NCI-H345 (cell line): ENCODE results near the gene ZNF786.
"Not testable (repeated sequence)": the region's sequence is repeated elsewhere in the genome, so short reads cannot be mapped to it uniquely, and the experiment has no call there.

ENCODE experiments used
- DNase-seq: peaks from one replicate; lab custom pipeline; 2025; lab: John Stamatoyannopoulos, UW

The ZNF786 gene, protein sequence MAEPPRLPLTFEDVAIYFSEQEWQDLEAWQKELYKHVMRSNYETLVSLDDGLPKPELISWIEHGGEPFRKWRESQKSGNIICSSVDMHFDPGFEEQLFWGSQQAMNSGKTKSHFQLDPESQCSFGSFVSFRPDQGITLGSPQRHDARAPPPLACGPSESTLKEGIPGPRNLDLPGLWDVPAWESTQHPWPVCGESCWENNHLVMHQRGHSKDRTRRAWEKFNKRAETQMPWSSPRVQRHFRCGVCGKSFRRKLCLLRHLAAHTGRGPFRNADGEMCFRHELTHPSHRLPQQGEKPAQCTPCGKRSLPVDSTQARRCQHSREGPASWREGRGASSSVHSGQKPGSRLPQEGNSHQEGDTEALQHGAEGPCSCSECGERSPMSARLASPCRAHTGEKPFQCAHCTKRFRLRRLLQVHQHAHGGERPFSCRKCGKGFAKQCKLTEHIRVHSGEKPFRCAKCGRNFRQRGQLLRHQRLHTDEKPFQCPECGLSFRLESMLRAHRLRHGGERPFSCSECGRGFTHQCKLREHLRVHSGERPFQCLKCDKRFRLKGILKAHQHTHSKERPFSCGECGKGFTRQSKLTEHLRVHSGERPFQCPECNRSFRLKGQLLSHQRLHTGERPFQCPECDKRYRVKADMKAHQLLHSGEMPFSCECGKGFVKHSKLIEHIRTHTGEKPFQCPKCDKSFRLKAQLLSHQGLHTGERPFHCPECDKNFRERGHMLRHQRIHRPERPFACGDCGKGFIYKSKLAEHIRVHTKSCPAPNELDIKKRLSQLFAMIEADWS

DNA sequence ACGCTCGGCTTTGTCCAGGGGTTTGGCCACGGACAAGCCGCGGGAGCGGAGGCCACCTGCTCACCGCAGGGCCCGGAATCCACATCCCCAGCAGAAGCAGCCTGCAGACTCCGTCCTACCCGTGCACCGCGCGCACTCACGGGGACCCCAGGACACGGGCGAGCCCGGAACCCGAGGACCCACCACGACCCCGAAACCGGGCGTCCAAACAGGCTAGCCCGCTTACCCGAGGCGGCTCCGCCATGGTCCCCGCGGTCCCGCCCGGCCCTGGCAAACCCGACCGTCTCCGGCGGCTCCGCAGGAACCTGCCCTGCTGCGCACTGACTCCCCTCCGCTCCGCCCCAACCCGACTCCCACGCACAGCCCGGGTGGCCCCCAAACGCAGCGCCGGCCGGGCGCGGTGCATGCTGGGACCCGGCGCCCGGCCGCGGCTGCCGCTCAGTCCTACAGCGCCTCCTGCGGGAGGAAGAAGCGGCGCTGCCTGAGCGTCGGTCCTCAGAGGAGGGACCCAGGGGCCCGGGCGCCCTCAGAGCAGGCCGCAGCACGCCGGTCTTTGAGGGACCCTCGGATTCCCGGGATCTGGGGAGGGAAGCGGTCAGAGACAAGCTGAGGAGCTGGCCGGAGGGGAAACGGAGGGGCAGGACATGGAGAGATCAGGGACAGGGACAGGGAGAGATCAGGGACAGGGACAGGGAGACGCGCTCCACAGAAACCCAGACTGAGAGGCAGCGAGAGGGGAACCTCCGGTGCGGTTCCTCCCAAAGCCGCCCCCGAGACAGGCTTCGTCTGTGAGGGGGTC, at the start of gene ZNF786:
Gene ZNF786 (minus strand): TSS at position 322 of the 799 bp plus-strand sequence. CDS start 78 bp downstream, at position 244.
- peak; percentile 92 for DNase-seq

DNA sequence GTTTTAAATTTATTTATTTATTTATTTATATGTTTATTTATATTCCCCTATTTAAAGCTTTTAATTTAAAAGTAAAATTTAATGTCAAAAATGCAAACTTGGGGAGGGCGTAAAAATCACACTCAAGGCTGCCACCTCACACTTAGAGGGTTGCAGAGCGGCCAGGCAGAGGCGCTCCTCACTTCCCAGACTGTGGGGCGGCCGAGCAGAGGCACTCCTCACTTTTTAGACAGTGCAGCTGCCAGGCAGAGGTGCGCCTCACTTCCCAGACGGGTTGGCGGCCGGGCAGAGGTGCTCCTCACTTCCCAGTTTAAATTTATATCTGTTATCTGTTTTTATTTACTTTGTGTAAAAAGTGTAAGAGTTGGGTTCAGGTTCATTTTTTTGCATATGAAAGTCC, 45.6 kb upstream of the ZNF786 start:
- no peak for DNase-seq

DNA sequence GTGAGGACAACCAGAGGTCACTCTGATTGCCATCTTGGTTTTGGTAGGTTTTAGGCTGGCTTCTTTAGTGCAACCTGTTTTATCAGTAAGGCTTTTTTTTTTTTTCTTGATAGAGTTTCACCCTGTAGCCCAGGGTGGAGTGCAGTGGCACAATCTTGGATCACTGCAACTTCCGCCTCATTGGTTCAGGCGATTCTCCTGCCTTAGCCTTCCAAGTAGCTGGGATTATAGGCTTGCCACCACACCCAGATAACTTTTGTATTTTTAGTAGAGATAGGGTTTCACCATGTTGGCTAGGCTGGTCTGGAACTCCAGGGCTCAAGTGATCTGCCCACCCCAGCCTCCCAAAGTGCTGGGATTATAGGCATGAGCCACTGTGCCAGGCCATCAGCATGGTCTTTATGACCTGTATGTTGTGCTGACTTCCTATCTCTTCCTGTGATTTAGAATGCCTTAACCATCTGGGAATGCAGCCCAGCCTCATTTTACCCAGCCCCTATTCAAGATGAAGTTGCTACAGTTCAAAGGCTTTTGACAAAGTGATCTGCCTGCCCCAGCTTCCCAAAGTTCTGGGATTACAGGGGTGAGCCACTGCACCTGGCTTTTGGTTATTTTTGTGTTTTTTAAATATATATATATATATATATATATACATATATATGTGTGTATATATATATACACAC, 42.7 kb upstream of the ZNF786 start:
- no peak for DNase-seq

DNA sequence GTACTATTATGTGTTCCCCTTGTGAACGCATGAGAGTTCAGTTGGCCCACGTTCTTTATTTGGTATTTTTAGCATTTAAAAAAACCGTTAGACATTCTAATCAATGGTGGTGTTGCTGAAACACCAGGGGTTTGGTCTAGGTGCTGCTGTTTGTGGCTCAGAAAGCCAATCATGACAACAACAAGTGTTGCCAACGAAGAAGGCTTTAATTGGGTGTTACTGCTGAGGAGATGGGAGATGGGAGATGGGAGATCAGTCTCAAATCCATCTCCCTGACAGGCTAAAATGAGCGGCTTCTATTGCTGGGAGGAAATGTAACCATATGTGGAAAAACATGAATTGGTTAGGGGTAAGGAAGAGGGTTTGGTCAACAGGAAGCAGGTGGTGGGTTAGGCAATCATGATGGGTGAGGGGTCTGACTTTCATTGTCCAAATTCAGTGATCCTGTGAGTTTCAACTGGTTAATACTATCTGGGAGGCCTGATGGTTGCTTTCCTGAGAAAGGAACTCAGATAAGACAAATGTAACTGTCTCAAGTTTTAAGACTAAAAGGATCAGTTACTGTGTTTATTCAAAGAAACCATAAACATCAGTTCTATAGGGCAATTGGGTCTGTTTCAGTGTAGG, 40.2 kb upstream of the ZNF786 start:
- DNase-seq: no peak

DNA sequence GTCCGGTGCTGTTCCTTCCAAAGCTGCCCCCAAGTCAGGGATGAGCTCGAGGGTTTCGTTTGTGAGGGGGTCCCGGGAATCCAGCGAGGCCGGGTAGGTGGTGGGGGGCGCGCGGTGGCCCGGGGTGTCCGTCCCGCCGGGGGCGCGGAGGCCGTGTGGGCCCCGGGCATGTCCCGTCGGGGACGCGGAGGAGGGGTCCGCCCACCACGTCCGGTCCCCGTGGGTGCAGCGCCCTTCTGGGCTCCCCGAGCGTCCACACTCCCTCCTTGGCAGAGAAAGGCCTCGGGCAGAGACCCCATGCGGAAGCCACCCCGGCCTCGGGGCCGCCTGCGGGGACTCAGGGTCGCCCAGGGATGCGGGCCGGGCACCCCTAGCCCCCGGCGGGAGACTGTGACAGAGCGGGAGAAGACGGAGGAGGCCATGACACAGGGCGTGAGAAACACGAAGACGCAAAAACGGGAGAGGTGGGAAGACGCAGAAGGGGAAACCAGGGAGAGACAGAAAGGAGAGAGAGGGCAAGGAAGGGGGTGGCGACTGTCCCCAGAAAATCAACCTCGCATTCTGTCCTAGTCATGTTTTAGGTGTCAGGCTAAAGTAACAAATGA, 36.2 kb upstream of the ZNF786 start:
- DNase-seq: peak; percentile 64

DNA sequence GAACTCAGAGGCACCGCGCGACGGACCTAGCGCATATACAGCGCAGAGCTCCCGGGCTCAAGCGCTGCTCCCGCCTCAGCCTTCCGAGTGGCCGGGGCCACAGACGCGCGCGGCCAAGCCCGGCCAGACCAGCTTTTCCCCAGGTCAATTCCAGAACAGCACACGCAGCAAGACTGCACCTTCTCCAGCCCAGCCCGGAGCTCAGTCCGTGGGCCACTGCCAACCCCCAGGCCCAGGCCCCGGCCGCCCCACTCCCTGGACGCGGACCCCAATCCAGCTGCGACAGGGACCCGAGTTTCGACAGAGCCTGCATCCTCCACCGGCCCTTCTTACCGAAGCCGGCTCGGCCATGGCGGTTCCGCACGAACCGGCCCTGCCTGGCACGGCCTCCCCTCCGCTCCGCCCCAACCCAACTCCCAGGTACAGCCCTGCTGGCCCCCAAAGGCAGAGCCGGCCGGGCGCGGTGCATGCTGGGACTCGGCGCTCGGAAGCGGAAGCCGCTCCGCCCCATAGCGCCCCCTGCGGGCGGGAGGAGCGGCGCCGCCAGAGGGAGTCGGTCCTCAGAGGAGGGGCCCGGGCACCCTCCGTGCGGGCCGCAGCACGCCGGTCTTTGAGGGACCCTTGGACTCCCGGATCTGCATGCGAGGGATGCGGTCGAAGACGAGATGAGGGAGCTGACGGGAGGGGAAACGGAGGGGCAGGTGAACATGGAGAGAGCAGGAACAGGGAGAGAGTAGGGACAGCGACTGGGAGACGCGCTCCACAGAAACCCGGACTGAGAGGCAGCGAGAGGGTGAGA, 35.5 kb upstream of the ZNF786 start, which contains the start of gene ZNF425:
Gene ZNF425 (minus strand): TSS at position 462 of the 799 bp plus-strand sequence. CDS start 111 bp downstream, at position 351.
- DNase-seq: peak; percentile 94

DNA sequence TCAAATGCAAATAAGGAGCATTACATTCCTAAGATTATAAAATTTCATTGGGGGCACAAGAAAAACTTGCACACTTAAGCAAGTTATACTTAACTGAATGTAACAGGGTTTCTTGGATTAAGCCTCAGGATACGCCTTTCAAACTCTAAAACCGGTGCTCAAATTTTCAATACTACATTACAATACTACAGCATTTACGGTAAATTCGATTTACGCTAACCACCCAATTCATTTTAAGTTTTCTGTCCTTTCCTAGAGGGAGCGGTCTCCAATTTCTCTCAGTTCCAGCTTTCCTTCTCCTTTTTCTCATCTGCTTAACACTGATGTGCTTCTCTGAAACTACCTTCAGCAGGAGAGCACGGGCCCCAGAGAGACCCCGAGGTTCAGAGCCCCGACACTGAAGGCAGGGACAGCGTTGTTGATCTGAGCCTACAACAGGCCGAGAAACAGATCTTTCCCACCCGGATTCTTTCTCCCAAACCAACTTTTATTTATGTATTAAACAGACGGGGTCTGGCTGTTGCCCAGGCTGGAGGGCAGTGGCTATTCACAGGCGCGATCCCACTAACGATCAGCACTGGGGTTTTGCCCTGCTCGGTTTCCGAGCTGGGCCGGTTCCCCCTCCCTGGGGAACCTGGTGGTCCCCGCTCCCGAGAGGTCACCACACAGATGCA, 34.8 kb upstream of the ZNF786 start:
- no peak for DNase-seq

DNA sequence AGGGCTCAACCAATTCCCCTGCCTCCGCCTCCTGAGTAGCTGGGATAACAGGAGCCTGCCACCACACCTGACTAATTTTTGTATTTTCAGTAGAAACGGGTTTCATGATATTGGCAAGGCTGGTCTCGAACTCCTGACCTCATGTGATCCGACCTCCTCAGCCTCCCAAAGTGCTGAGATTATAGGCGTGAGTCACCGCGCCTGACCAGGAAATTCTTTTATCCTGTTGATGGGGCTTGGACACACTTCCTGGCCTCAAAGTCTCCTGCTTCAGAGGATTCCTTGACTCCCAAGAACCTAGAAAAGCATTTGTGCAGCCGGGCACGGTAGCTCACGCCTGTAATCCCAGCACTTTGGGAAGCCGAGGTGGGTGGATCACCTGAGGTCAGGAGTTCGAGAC, 19.5 kb upstream of the ZNF786 start:
- DNase-seq: no peak

DNA sequence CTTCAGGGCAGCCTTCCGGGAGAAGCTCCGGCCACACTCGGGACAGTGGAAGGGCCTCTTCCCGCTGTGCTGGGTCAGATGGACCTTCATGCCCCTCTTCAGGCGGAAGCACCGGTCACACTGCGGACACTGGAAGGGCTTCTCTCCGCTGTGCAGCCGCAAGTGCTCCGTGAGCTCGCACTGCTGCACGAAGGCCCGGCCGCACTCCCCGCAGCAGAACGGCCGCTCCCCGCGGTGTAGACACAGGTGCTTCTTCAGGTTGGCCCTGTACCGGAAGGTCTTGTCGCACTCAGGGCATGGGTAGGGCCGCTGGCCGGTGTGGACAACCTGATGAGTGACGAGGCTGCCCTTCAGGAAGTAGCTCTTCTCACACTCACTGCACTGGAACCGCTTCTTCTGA, 14.2 kb upstream of the ZNF786 start:
- DNase-seq: no peak

DNA sequence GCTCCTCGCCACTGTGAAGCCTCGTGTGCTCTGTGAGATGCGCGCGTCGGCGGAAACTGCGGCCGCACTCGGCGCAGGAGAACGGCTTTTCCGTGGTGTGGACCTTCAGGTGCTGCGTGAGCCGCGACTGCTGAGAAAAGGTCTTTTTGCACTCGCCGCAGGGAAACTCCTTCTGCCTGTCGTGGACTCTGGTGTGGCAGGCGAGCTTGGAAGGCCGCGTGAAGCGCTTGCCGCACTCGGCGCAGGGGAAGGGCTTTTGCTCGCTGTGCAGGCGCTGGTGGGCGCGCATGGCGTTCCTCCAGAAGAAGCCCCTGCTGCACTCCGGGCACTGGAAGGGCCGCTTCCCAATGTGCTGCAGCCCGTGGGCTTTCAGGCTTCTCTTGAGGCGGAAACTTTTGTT, 13.7 kb upstream of the ZNF786 start:
- DNase-seq: no peak

DNA sequence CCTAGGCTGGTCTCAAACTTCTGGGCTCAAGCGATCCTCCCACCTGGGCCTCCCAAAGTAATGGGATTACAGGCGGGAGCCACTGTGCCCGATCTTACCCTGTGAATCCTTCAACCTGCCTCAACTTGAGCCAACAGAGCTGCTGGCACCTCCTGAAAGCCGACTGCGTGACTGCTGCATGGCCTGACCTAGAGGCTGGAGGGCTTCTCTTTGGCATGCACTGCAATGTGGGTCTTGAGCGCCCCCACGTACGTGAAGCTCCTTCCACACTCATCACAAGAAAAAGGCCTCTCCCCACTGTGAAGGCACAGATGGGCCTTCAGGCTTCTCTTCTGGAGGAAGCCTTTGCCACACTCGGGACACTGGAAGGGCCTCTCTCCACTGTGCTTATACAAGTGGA, 12.9 kb upstream of the ZNF786 start:
- DNase-seq: no peak

DNA sequence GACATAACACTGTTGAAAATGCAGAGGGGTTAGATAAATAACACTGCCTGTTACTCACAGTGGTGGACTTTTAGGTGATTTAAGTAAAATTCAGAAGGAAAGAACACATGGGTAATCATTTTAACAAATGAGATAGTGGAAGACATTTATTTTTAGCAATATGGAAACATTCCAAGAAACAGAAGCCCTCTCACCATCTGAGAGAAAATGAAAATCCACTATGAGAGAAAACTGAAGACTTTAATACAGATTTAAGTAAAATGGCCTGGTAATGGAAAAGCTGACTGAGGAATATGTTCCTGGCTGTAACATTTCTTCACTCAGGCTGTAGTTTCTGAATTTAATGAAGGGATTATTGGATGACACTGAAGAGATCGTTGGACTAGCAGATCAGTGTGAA, 12.1 kb upstream of the ZNF786 start:
- DNase-seq: no peak

DNA sequence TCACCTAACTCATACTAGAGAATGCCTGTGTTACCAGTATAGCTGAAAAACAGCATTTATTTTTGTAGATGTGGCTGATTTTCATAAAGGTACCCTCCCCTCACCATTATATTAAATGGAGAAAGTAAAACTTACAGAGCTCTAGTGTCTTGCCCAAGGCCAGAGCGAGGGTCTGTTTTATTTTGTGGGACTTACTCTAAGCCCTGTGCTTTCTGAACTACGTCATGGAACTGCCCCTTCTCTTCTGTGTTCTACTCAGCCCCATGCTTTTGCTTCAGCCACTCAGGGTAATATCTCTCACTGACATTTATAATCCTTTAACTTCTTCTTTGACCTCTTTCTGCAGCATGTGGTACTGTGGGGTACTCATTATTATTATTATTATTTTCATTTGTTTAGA, 10.3 kb upstream of the ZNF786 start:
- no peak for DNase-seq

DNA sequence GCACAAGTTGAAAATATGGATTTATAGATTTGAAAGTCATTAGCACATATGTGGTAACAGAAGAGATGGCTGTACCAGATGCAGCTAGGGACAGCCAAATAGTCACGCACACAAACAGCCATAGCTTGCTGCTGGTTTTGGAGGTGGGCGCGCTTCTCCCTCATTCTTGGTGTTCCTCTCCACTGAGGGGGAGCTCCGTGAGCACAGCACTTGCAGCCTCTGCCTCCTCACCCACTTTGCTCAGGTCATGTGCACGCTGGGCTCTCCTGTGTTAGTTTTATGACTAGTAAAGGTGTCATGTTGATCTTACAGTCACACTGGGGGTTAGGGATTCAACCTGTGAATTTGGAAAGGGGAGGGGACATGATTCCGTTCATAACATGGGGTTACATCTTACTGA, 8.5 kb upstream of the ZNF786 start:
- DNase-seq: no peak

DNA sequence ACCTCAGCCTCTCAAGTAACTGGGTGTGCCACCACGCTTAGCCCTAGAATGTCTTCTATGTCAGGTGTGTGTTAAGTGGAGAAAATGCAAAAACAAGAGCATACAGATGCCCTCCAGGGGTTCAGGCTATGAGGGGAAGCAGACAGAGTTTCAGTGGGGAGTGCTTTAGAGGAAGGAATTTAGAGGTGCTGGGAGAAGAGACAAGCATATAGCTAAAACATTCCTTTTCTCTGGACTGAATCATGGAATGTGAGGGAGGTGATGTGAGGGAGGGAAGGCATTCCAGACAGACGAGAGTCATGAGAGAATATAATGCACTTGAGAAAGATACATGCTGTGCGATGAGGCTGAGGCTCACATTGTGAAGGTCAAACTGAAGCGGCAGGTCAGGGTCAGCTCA, 6.6 kb upstream of the ZNF786 start:
- DNase-seq: no peak

DNA sequence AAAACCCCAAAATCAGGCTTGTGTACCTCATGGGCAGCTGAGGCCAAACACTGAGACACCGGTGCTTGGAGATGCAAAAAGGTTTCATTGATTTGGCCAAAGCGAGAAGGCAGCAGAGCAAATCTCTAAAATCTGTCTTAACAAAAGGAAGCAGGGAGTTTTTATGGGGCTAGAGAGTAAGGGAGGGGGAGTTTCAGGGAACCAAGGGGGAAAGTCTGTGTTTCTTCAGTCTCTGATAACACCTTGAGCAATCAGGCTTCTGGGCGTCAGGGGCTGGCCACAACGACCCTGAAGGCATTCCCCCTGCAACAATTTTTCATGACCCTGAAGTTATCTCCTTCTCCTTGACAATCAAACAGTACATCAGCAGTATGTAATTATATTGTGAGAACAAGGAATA, 2.7 kb upstream of the ZNF786 start:
- DNase-seq: no peak

DNA sequence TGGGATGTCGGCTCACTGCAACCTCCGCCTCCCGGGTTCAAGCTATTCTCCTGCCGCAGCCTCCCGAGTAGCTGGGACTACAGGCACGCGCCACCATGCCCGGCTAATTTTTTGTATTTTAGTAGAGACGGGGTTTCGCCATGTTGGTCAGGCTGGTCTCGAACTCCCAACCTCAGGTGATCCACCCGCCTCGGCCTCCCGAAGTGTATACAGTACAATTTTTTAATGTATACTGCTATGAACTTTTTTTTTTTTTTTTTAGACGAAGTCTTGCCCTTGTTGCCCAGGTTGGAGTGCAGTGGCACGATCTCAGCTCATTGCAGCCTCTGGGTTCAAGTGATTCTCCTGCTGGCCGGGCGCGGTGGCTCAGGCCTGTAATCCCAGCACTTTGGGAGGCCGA, 1.7 kb upstream of the ZNF786 start:
- not testable (repeated sequence) for DNase-seq

DNA sequence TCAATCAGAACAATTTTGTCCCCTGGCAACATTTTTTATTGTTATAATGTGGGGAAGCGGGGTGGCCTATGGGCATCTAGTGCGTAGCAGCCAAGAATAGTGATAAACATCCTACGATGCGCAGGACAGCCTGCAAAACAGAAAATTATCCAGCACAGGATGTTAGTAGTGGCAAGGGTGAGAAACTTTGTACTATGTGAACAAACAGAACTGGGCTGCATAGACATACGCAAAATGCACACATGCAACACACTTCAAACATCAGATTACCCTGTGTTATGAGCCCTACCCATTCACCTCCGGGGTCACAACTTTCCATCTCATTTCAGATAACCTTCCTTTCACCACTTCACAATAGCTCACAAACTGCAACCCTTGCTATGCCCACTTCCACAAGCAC, 3.1 kb downstream of the ZNF786 start:
- DNase-seq: no peak

DNA sequence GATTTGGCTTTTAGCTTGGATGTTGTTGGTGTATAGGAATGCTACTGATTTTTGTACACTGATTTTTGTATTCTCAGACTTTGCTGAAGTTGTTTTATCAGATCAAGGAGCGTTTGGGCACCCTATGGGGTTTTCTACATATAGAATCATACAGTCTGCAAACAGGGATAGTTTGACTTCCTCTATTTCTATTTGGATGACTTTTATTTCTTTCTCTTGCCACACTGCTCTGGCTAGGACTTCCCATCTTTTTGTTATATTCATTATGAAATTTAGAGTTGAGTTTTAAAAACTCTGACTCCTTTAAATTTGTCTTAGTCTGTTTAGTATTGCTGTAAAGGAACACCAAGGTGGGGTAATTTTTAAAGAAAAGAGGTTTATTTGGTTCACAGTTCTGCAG, 4.7 kb downstream of the ZNF786 start:
- no peak for DNase-seq

DNA sequence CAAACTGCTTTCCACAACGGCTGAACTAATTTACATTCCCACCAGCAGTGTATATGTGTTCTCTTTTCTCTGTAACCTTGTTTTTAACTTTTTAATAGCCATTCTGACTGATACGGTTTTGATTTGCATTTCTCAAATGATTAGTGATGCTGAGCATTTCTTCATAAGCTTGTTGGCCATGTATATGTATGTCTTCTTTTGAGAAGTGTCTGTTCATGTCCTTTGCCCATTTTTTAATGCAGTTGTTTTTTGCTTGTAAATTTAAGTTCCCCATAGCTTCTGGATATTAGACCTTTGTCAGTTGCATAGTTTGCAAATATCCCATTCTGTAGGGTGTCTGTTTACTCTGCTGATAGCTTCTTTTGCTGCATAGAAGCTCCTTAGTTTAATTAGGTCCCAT, 6.1 kb downstream of the ZNF786 start:
- DNase-seq: no peak
